Measurements from ENCODE around the gene ATP1B1.

ATP1B1 gene

DNA sequence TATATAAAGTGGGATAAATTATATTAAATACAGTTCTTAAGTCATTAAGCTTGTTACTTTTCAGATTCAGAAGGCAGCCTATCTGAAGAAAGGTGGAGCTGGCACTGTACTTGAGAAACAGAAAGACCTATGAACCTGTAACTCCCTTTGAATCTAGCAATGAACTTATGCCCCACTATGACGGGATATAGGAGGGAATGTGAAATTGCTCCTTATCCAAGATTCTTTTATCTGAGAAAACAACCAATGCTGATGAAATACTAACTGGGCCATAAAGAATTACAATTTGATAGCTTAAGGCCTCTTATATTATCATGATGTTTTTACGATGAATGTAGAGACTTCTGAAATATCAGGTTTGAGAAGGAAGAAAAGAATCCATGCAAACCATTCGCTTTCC lies 50.1 kb downstream of the ATP1B1 start:
- H2BK15ac ChIP-seq (ENCODE audit: low read depth, poor library complexity, severe bottlenecking): no peak overlapping the region
- no peak overlapping the region for H3K27ac ChIP-seq (ENCODE audit: low read length, poor library complexity, severe bottlenecking)
- H3K36me3 ChIP-seq (ENCODE audit: control insufficient read depth in 1 of 2, insufficient read depth in 2 of 2, low read depth in 1 of 2, low read length in 2 of 2): peaks cover 0 to under 1% of the 10 kb centered on the region in 2 experiments
- H2AFZ ChIP-seq (ENCODE audit: low read depth, low read length): no peak overlapping the region
- no peak overlapping the region for H3K23ac ChIP-seq (ENCODE audit: low read length in 2 of 2)
- H3K27me3 ChIP-seq (ENCODE audit: control insufficient read depth in 1 of 2, insufficient read depth in 1 of 2, low read length in 2 of 2): no peaks in the 10 kb centered on the region
- no peak for DNase-seq
- H4K91ac ChIP-seq (ENCODE audit: low read length): no peak overlapping the region
- no peak overlapping the region for H3K9ac ChIP-seq (ENCODE audit: low read length)
- H2BK120ac ChIP-seq (ENCODE audit: low read depth, low read length): no peak overlapping the region
- no peak overlapping the region for H2AK5ac ChIP-seq (ENCODE audit: low read length, severe bottlenecking)
- H2BK12ac ChIP-seq (ENCODE audit: low read length in 2 of 2): no peak overlapping the region
- no peak overlapping the region for H3K4ac ChIP-seq (ENCODE audit: low read depth in 1 of 2, low read length in 2 of 2)
- peaks cover under 1% of the 10 kb centered on the region for H3K4me1 ChIP-seq (ENCODE audit: control insufficient read depth, insufficient read depth, low read depth, low read length)
- H2BK5ac ChIP-seq (ENCODE audit: low read depth, low read length, poor library complexity, severe bottlenecking): no peak overlapping the region
- no CpG with 5 or more reads among the region's 3 CpGs for WGBS
- no peak overlapping the region for H4K8ac ChIP-seq (ENCODE audit: low read length)
- no peak overlapping the region for H3K14ac ChIP-seq (ENCODE audit: low read length in 2 of 2)
- H3K18ac ChIP-seq (ENCODE audit: low read depth in 1 of 2, low read length in 2 of 2): no peak overlapping the region
- peaks cover 2% of the 10 kb centered on the region for H3K79me1 ChIP-seq (replicated peaks; ENCODE audit: low read length, poor library complexity, severe bottlenecking)
- no peak overlapping the region for H3K4me2 ChIP-seq (ENCODE audit: low read length, poor library complexity, severe bottlenecking)
- no peaks in the 10 kb centered on the region for H3K9me3 ChIP-seq (ENCODE audit: control insufficient read depth, low read length)
- H3K4me3 ChIP-seq (ENCODE audit: insufficient read depth in 1 of 2, low read depth in 1 of 2, low read length in 2 of 2): no peak overlapping the region

DNA sequence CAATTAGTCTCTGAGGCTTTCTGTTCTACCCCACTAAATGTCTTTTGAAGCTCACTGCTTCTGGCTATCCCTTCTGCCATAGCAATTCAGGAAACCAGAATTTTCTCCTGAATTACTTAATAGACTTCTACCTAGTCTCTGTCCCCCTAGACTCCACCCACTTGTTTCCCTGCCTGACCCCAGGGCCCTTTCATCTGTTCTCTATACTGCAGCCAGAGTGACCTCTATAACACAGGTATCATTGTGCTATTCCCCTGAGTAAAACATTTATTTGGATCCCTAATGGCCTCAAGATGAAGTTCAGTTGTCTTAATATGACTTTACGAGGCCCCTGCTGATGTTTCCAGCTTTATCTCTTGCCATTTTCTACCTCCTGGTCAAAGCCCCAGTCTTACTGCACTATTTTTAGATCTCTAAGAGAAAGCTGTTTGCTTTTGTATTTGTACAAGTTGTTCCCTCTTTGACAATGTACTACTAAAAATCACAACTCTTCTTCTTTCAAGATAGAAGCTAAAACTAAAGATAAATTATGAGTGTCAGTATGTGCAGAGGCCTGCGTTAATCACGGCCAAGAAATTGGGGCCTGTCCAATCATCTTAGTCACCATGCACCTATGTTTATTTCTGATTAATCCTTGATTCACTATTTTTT lies 54.5 kb downstream of the ATP1B1 start:
- Histone ChIP-seq H3K9me3 (ENCODE audit: control insufficient read depth, low read length) (no peaks in the 10 kb centered on the region), H2BK12ac (ENCODE audit: low read length in 2 of 2) (no peak overlapping the region), H2BK120ac (ENCODE audit: low read depth, low read length) (no peak overlapping the region), H4K91ac (ENCODE audit: low read length) (no peak overlapping the region), H3K4me2 (ENCODE audit: low read length, poor library complexity, severe bottlenecking) (no peak overlapping the region), H2BK15ac (ENCODE audit: low read depth, poor library complexity, severe bottlenecking) (no peak overlapping the region), H2BK5ac (ENCODE audit: low read depth, low read length, poor library complexity, severe bottlenecking) (no peak overlapping the region), H4K8ac (ENCODE audit: low read length) (no peak overlapping the region), H3K4ac (ENCODE audit: low read depth in 1 of 2, low read length in 2 of 2) (no peak overlapping the region), H3K4me1 (ENCODE audit: control insufficient read depth, insufficient read depth, low read depth, low read length) (no peaks in the 10 kb centered on the region), H3K27ac (ENCODE audit: low read length, poor library complexity, severe bottlenecking) (no peak overlapping the region), H3K9ac (ENCODE audit: low read length) (no peak overlapping the region), H2AK5ac (ENCODE audit: low read length, severe bottlenecking) (no peak overlapping the region), H3K14ac (ENCODE audit: low read length in 2 of 2) (no peak overlapping the region), H3K79me1 (replicated peaks; ENCODE audit: low read length, poor library complexity, severe bottlenecking) (peaks cover 2% of the 10 kb centered on the region), H3K4me3 (ENCODE audit: insufficient read depth in 1 of 2, low read depth in 1 of 2, low read length in 2 of 2) (no peak overlapping the region), H3K23ac (ENCODE audit: low read length in 2 of 2) (no peak overlapping the region), H3K36me3 (ENCODE audit: control insufficient read depth in 1 of 2, insufficient read depth in 2 of 2, low read depth in 1 of 2, low read length in 2 of 2) (no peaks in the 10 kb centered on the region), H2AFZ (ENCODE audit: low read depth, low read length) (no peak overlapping the region), H3K18ac (ENCODE audit: low read depth in 1 of 2, low read length in 2 of 2) (no peak overlapping the region), H3K27me3 (ENCODE audit: control insufficient read depth in 1 of 2, insufficient read depth in 1 of 2, low read length in 2 of 2) (no peaks in the 10 kb centered on the region)
- WGBS: 90% methylated on average over 2 of the region's 3 CpGs
- DNase-seq: peak; percentile 7

DNA sequence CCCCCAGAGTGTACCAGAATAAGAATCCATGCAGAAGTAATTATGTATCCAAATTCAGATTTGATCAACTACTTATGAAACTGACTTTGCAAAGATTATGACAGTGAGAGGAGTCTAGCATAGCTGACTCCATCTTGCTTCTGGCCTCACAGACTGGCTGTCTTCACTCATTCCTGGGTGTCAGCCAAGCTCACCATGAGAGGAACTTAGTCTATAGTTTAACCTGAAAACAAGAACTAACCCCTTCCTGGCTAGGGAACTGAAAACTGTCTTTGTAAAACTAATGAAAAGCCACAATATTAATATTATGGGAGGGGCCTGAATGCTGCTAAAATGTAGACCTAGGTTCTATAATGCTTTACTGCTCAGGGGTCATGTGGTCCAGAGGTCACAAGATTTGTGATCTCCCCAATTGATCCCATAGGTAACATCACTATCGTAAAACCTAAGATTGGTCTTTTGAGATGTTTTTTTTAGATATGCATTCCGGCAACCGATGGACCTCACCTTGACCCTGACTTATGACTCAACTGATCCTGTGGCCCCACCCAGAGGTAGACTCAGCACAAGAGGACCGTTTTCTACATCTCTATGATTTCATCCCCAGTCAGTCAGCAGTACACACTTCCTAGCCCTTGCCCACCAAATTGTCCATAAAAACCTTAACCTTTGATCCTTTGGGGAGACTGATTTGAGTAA lies 55.2 kb downstream of the ATP1B1 start:
- Histone ChIP-seq H3K27ac (ENCODE audit: low read length, poor library complexity, severe bottlenecking) (no peak overlapping the region), H2BK12ac (ENCODE audit: low read length in 2 of 2) (no peak overlapping the region), H2BK5ac (ENCODE audit: low read depth, low read length, poor library complexity, severe bottlenecking) (no peak overlapping the region), H3K27me3 (ENCODE audit: control insufficient read depth in 1 of 2, insufficient read depth in 1 of 2, low read length in 2 of 2) (no peaks in the 10 kb centered on the region), H2BK15ac (ENCODE audit: low read depth, poor library complexity, severe bottlenecking) (no peak overlapping the region), H3K4me1 (ENCODE audit: control insufficient read depth, insufficient read depth, low read depth, low read length) (no peaks in the 10 kb centered on the region), H3K23ac (ENCODE audit: low read length in 2 of 2) (no peak overlapping the region), H3K18ac (ENCODE audit: low read depth in 1 of 2, low read length in 2 of 2) (no peak overlapping the region), H3K79me1 (replicated peaks; ENCODE audit: low read length, poor library complexity, severe bottlenecking) (peaks cover 2% of the 10 kb centered on the region), H3K4ac (ENCODE audit: low read depth in 1 of 2, low read length in 2 of 2) (no peak overlapping the region), H3K9me3 (ENCODE audit: control insufficient read depth, low read length) (no peaks in the 10 kb centered on the region), H3K4me3 (ENCODE audit: insufficient read depth in 1 of 2, low read depth in 1 of 2, low read length in 2 of 2) (no peak overlapping the region), H2AFZ (ENCODE audit: low read depth, low read length) (no peak overlapping the region), H2AK5ac (ENCODE audit: low read length, severe bottlenecking) (no peak overlapping the region), H3K4me2 (ENCODE audit: low read length, poor library complexity, severe bottlenecking) (no peak overlapping the region), H2BK120ac (ENCODE audit: low read depth, low read length) (no peak overlapping the region), H3K14ac (ENCODE audit: low read length in 2 of 2) (no peak overlapping the region), H4K8ac (ENCODE audit: low read length) (no peak overlapping the region), H3K9ac (ENCODE audit: low read length) (no peak overlapping the region), H4K91ac (ENCODE audit: low read length) (no peak overlapping the region), H3K36me3 (ENCODE audit: control insufficient read depth in 1 of 2, insufficient read depth in 2 of 2, low read depth in 1 of 2, low read length in 2 of 2) (no peaks in the 10 kb centered on the region)
- DNase-seq: peak; percentile 5
- 82% methylated on average over 3 of the region's 4 CpGs for WGBS

DNA sequence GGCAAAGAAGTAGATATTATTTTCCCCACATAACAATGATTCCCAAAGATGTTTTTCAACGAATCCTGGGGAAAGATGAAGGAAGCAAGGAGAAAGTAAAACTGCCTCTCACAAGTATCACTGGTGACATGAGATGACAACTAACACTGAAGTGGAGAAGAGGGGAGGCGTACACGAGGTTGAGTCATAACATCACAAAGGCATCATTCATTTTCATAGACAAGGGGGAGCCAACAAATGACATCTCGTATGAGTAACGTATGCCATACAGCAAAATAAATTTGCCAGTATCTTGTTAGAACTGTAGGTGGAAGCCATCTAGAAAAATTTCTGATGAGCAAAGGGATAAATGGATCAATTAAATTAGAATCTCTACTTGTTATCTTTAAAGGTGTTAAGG lies 56.6 kb downstream of the ATP1B1 start:
- Histone ChIP-seq H3K27me3 (ENCODE audit: control insufficient read depth in 1 of 2, insufficient read depth in 1 of 2, low read length in 2 of 2) (no peaks in the 10 kb centered on the region), H3K4me3 (ENCODE audit: insufficient read depth in 1 of 2, low read depth in 1 of 2, low read length in 2 of 2) (no peak overlapping the region), H2BK15ac (ENCODE audit: low read depth, poor library complexity, severe bottlenecking) (no peak overlapping the region), H3K23ac (ENCODE audit: low read length in 2 of 2) (no peak overlapping the region), H2BK120ac (ENCODE audit: low read depth, low read length) (no peak overlapping the region), H4K8ac (ENCODE audit: low read length) (no peak overlapping the region), H3K4me2 (ENCODE audit: low read length, poor library complexity, severe bottlenecking) (no peak overlapping the region), H3K9me3 (ENCODE audit: control insufficient read depth, low read length) (no peaks in the 10 kb centered on the region), H3K4me1 (ENCODE audit: control insufficient read depth, insufficient read depth, low read depth, low read length) (no peaks in the 10 kb centered on the region), H4K91ac (ENCODE audit: low read length) (no peak overlapping the region), H3K27ac (ENCODE audit: low read length, poor library complexity, severe bottlenecking) (no peak overlapping the region), H3K36me3 (ENCODE audit: control insufficient read depth in 1 of 2, insufficient read depth in 2 of 2, low read depth in 1 of 2, low read length in 2 of 2) (peaks cover 0 to 3% of the 10 kb centered on the region in 2 experiments), H3K18ac (ENCODE audit: low read depth in 1 of 2, low read length in 2 of 2) (no peak overlapping the region), H3K79me1 (replicated peaks; ENCODE audit: low read length, poor library complexity, severe bottlenecking) (no peaks in the 10 kb centered on the region), H2AFZ (ENCODE audit: low read depth, low read length) (no peak overlapping the region), H3K14ac (ENCODE audit: low read length in 2 of 2) (no peak overlapping the region), H3K4ac (ENCODE audit: low read depth in 1 of 2, low read length in 2 of 2) (no peak overlapping the region), H2BK5ac (ENCODE audit: low read depth, low read length, poor library complexity, severe bottlenecking) (no peak overlapping the region), H2BK12ac (ENCODE audit: low read length in 2 of 2) (no peak overlapping the region), H3K9ac (ENCODE audit: low read length) (no peak overlapping the region), H2AK5ac (ENCODE audit: low read length, severe bottlenecking) (no peak overlapping the region)
- WGBS: 100% methylated on average over 2 of the region's 5 CpGs
- no peak for DNase-seq

Measured in mesenchymal stem cell (in vitro differentiated cells and primary cell).